ENCODE results near the gene TEX36.

- no peak for TF ChIP-seq CREB1 (IDR thresholded peaks at IDR 0.05; ENCODE audit: low read depth)
- TF ChIP-seq TAF1 (IDR thresholded peaks at IDR 0.05; ENCODE audit: low read depth), result no peak
- TF ChIP-seq MAX (IDR thresholded peaks at IDR 0.05), result no peak
- TF ChIP-seq RAD21 (IDR thresholded peaks at IDR 0.05; ENCODE audit: low read depth), result no peak
- no peak for TF ChIP-seq EGR1 (IDR thresholded peaks at IDR 0.05)
- no peak for TF ChIP-seq USF1 (IDR thresholded peaks at IDR 0.05)
- no peak for TF ChIP-seq EP300 (IDR thresholded peaks at IDR 0.05; ENCODE audit: borderline replicate concordance)
- TF ChIP-seq TCF12 (IDR thresholded peaks at IDR 0.05; ENCODE audit: low read depth), result no peak
- TF ChIP-seq NFIC (IDR thresholded peaks at IDR 0.05), result no peak
- TF ChIP-seq YY1 (IDR thresholded peaks at IDR 0.05; ENCODE audit: low read depth), result no peak
Observed at GRCh38 chr10:125672884-125673283, 10.1 kb downstream of the TEX36 start.
